HepG2 (cell line): ENCODE measurements around the gene F9. TPM values are rescaled to one million over a fixed set of nuclear protein-coding genes. Genes with fewer than 3 reads are reported as not detected.

Source experiments
- MZF1 ChIP-seq: sonication (generic); formaldehyde crosslinking; IDR thresholded peaks from 2 replicates; pipeline ENCODE4 v1.8.1; 2023; ENCODE audit warnings: mild to moderate bottlenecking, missing genetic modification reagents, borderline replicate concordance
- RNF2 ChIP-seq: fragments of 450-650 bp; conservative IDR thresholded peaks from 2 replicates; pipeline ENCODE4 v1.6.1; 2016; ENCODE audit warnings: low read depth
- TGIF2 ChIP-seq: IDR thresholded peaks from 2 replicates; pipeline ENCODE4 v1.6.1; 2016; ENCODE audit warnings: control low read depth, missing compliant biosample characterization
- XBP1 ChIP-seq: sonication (generic); formaldehyde crosslinking; IDR thresholded peaks from 2 replicates; pipeline ENCODE4 v1.5.0; 2020; ENCODE audit warnings: missing genetic modification reagents
- ZFAT ChIP-seq: sonication (generic); formaldehyde crosslinking; conservative IDR thresholded peaks from 2 replicates; pipeline ENCODE4 v1.8.1; 2023; ENCODE audit warnings: missing genetic modification reagents, inconsistent platforms
- ZNF337 ChIP-seq: sonication (generic); formaldehyde crosslinking; IDR thresholded peaks from 2 replicates; pipeline ENCODE4 v1.5.1; 2020; ENCODE audit warnings: missing genetic modification reagents, low read depth, mild to moderate bottlenecking, borderline replicate concordance
- ZNF788 ChIP-seq: sonication (generic); formaldehyde crosslinking; IDR thresholded peaks from 2 replicates; pipeline ENCODE4 v1.5.0; 2020; ENCODE audit warnings: mild to moderate bottlenecking, missing genetic modification reagents, borderline replicate concordance
- polyA plus RNA-seq, 8 experiments: library from polyadenylated mRNA; depleted of rRNA in 3 of 8; stranded (reverse) in 7 of 8; unstranded in 1 of 8; fragments of >200 nt; fragmentation: Illumina TruSeq in 4 of 8; extraction: Trizol in 4 of 8; gene quantifications; 2 replicates each; pipeline versions ENCODE4 v1.2.1 to v1.2.3, GENCODE V29; 2011 to 2016; ENCODE audit warnings: low read depth in 4 of 8, missing spikeins in 1 of 8, mixed read lengths in 1 of 8; ENCODE audit not compliant: insufficient read depth in 1 of 8
- total RNA-seq, 5 experiments: library from RNA; depleted of rRNA; stranded (reverse); fragments of >200 nt; fragmentation: Illumina TruSeq; extraction: Trizol; gene quantifications; 2 replicates each; pipeline ENCODE4 v1.2.3, GENCODE V29; 2016; ENCODE audit warnings: low read depth in 1 of 5
- TF ChIP-seq, protein P1 (sequence below): fragments of 450-650 bp; IDR thresholded peaks from 2 replicates; pipeline ENCODE4 v1.6.1; 2017; ENCODE audit warnings: mild to moderate bottlenecking
- TF ChIP-seq, protein P2 (sequence below): sonication (generic); formaldehyde crosslinking; IDR thresholded peaks from 2 replicates; pipeline ENCODE4 v1.4.0; 2020; ENCODE audit warnings: missing genetic modification reagents, borderline replicate concordance
- TF ChIP-seq, protein P3 (sequence below), 2 experiments: sonication (generic) in 1 of 2; formaldehyde crosslinking in 1 of 2; IDR thresholded peaks; 2 replicates each; pipeline versions ENCODE4 v1.4.0 to v1.6.1; 2018 to 2020; ENCODE audit warnings: missing genetic modification reagents in 2 of 2, borderline replicate concordance in 1 of 2, low read depth in 1 of 2, mild to moderate bottlenecking in 1 of 2, missing biosample characterization in 1 of 2
- TF ChIP-seq, protein P4 (sequence below): sonication (generic); formaldehyde crosslinking; IDR thresholded peaks from 2 replicates; pipeline ENCODE4 v1.4.0; 2020; ENCODE audit warnings: missing genetic modification reagents

F9 gene
- total and polyA plus RNA-seq, 2 of the 13 experiments (the other 11 are each of a cell fraction or from before 2014, with no cell fraction given) = not detected

DNA sequence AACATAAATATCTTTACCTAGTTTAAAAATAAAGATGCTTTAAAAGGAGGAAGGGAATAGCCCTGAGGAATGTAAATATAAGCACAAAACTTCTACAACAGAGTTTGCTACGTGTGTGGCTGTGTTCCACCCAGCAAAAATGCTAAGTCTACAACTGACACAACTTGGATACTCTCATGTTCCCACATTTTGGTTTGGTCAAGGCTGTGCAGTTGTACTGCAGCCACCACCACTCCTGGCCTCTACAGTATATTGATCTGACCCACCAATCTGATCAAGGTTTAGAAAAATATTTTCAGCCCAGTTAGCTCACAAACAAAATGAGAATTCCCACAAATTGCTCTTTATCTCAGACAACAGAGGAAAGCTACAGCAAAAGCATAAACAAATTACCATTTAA, 12.1 kb downstream of the F9 start (continued):
- TF ChIP-seq, protein P1, sequence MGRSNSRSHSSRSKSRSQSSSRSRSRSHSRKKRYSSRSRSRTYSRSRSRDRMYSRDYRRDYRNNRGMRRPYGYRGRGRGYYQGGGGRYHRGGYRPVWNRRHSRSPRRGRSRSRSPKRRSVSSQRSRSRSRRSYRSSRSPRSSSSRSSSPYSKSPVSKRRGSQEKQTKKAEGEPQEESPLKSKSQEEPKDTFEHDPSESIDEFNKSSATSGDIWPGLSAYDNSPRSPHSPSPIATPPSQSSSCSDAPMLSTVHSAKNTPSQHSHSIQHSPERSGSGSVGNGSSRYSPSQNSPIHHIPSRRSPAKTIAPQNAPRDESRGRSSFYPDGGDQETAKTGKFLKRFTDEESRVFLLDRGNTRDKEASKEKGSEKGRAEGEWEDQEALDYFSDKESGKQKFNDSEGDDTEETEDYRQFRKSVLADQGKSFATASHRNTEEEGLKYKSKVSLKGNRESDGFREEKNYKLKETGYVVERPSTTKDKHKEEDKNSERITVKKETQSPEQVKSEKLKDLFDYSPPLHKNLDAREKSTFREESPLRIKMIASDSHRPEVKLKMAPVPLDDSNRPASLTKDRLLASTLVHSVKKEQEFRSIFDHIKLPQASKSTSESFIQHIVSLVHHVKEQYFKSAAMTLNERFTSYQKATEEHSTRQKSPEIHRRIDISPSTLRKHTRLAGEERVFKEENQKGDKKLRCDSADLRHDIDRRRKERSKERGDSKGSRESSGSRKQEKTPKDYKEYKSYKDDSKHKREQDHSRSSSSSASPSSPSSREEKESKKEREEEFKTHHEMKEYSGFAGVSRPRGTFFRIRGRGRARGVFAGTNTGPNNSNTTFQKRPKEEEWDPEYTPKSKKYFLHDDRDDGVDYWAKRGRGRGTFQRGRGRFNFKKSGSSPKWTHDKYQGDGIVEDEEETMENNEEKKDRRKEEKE = no peak
- TF ChIP-seq ZNF337 (CRISPR knock-in tag) (no peak), ZNF788 (CRISPR knock-in tag) (no peak), XBP1 (no peak), RNF2 (no peak), MZF1 (no peak), ZFAT (CRISPR knock-in tag) (no peak), TGIF2 (CRISPR knock-in tag) (no peak)
- TF ChIP-seq, protein P2, sequence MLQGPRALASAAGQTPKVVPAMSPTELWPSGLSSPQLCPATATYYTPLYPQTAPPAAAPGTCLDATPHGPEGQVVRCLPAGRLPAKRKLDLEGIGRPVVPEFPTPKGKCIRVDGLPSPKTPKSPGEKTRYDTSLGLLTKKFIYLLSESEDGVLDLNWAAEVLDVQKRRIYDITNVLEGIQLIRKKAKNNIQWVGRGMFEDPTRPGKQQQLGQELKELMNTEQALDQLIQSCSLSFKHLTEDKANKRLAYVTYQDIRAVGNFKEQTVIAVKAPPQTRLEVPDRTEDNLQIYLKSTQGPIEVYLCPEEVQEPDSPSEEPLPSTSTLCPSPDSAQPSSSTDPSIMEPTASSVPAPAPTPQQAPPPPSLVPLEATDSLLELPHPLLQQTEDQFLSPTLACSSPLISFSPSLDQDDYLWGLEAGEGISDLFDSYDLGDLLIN (CRISPR knock-in tag) = no peak
- TF ChIP-seq, protein P3, sequence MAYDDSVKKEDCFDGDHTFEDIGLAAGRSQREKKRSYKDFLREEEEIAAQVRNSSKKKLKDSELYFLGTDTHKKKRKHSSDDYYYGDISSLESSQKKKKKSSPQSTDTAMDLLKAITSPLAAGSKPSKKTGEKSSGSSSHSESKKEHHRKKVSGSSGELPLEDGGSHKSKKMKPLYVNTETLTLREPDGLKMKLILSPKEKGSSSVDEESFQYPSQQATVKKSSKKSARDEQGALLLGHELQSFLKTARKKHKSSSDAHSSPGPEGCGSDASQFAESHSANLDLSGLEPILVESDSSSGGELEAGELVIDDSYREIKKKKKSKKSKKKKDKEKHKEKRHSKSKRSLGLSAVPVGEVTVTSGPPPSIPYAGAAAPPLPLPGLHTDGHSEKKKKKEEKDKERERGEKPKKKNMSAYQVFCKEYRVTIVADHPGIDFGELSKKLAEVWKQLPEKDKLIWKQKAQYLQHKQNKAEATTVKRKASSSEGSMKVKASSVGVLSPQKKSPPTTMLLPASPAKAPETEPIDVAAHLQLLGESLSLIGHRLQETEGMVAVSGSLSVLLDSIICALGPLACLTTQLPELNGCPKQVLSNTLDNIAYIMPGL (CRISPR knock-in tag; IDR thresholded peaks at IDR 0.05; ENCODE audit: borderline replicate concordance in 1 of 2, low read depth in 1 of 2) = no peak
- TF ChIP-seq, protein P4, sequence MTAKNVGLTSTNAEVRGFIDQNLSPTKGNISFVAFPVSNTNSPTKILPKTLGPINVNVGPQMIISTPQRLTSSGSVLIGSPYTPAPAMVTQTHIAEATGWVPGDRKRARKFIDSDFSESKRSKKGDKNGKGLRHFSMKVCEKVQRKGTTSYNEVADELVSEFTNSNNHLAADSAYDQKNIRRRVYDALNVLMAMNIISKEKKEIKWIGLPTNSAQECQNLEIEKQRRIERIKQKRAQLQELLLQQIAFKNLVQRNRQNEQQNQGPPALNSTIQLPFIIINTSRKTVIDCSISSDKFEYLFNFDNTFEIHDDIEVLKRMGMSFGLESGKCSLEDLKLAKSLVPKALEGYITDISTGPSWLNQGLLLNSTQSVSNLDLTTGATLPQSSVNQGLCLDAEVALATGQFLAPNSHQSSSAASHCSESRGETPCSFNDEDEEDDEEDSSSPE (CRISPR knock-in tag) = no peak
